HuH-7.5 (cell line): Measurements from ENCODE around the gene PTPRN2.
"Not testable (repeated sequence)": the region's sequence is repeated elsewhere in the genome, so short reads cannot be mapped to it uniquely, and the experiment has no call there.

Experiments
- DNase-seq: peaks from one replicate; pipeline ENCODE4 v3.0.0; 2011; ENCODE audit warnings: low spot score

The PTPRN2 gene

GRCh38 chr7:158532093-158532627 is 55.5 kb downstream of the PTPRN2 start:
- DNase-seq = no peak

- no peak for DNase-seq
Measured at GRCh38 chr7:158531661-158532060, 56.0 kb downstream of the PTPRN2 start.

- no peak for DNase-seq
Measured at GRCh38 chr7:158530800-158531609, 56.6 kb downstream of the PTPRN2 start.

DNA sequence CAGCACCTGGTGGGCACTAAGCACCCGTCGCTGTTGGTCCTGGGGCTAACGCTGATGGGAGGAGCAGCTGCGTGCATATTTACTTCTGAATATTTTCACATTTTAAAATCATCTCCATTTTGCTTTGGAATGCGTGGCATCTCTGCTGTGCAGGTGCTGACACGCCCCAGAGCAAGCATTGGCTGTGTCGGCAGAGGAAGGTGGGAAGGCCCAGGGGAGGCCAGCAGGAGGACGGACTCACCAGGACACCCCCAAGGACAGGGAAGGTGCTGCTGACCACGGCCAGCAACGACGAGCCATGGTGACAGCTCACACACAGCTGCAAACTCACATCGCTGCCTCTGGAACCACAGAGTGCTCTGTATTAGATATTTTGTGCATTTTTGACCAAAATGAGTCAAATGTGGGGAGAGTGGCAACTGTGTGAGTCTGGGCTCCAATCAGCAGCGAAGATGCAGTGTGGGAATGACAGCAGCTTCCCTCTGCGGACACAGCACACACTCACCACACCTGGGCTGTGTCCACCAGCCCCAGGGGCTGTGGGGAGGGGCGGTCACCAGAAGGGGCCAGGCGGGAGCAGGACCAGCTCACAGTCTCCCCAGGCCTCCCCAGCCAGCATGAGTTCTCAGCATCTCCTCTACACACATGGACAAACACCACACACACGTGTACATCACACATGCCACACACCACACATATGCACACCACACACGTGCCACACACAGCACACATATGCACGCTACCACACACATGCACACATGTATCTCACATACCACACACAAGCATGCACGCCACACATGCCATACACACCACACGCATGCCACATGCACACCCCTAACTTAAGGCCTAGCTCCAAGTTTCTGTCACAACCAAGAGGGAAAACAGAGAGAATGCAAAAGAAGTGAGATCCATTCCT is 58.2 kb downstream of the PTPRN2 start:
- no peak for DNase-seq

GRCh38 chr7:158527915-158528502 is 59.6 kb downstream of the PTPRN2 start:
- DNase-seq = no peak

DNA sequence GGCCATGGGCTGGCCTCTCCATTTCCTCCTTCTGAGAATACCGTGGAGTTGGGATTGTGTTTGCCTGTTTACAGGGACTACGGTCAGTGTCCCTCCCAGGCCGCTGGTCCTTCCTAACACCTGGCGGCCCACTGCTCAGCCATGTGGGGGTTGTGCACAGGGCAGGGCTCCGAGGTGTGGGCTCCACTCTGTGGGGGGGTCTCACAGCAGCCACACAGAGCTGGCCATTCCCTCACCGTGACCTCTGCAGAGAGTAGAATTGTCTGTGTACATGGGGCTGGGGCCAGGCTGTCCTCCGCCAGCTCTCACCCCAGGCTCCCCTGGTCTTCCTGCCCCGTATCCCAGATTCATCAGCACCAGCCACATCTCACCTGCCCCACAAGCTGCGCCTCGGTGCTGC is 60.1 kb downstream of the PTPRN2 start:
- no peak for DNase-seq

DNA sequence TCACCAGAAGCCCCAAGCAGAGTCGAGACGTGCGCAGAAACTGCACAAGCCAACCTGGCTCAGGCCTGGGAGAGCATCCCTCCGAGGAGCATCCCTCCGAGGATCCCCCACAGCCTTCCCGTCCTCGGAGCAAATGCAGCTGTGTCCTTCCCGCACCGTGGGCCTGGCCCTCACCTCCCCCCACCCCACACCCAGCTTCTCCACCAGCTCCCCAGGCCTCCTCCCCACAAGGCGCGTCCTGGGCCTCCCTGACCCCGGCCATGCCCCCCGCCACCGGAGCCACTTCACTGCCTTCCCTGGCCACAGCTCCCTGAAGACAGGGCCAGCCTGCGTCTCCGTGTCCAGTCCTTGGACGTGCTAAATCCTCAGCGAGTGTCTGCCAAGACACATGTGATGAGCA is 60.6 kb downstream of the PTPRN2 start:
- DNase-seq = no peak

DNA sequence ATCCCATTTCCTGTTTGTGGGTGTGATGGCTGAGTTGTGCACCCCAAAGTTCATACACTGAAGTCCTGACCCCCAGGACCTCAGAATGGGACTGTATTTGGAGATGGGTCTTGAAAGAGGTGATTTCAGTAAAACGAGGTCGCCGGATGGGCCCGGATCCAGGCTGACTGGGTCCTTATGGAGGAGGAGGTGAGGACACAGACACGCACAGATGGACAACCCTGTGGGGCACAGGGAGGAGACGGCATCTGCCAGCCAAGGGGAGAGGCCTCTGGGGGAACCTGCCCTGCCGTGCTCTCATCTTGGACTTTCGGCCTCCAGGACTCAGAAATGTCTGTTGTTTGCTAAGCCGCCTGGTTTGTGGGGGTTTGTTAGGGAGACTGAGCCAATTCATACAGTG is 61.1 kb downstream of the PTPRN2 start:
- no peak for DNase-seq

DNA sequence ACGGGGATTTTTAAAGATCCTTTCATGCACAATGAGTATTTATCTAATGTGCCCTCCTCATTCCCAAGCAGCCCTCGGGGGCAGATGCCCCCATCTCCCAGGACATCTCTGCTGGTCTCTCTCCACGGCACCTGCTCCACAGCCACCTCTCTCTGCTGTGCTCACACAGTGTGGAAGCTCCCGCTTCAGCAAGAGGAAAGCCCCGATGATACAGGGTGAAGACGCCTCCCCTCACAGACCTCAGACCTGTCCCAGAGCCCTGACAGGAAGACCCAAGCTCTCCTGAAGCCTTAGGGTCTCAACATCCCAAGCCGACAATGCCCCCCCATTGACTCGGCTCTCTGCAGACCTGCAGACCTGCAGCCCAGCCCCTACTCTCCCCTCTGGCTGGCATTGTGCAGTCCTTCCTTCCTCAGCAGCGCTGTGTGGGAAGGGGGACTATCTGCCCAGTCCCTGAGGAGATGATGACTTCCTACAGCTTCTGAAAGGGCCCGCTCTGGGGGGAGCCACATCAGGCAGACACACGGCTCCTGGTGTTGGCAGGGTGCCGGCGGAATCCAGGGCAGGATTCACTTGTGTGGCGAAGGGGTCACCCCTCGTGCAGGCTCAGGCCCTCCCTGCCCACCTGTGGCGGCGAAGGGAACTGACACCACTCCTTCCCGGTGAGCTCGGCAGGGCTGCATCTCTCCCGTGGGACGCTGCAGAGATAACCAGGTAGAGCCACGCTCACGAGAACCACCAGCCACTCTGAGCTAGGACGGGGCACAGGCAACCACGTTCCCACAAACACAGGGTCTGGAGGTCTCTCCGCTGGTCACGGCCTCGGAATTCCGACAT is 61.8 kb downstream of the PTPRN2 start:
- no peak for DNase-seq

DNA sequence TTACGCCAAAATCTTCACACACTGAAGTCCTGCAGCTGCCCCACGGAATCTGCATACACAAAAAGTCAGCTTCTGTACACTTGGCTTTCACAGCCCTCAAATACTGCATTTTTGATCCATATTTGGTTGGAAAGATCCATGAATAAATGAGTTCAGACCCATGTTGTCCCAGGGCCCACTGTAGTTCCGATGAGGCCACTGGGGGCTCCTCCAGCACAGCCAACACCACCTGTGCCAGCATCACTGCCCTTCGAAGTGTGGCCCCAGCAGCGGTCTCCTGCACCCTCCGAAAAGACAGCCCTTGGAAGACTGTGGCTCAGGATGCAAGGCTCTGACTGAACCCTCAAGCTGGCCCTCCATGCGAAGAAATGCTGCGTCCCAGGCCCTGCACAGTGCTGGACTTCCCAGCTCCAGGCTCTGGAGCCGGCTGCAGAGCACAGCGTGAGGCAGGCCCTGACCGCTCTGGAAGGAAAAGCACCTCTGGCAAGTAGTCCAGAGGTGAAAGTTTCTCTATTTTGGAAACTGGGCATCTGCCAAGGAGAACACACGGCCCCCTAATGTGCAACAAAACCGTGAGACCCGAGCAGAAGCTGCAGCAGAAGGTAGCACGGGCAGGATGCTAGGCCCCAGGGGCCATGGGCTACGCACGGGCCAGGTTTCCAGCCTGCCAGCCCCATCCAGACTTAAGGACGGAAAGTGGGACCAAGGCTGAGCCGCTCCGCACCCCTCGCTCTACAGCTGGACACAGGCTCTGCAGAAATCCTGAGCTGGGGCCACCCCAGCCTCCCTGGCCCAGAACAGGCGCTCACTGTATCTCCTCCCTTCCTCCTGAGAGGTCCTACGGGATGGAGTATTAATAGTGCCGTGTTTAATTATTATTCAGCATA is 62.6 kb downstream of the PTPRN2 start:
- DNase-seq = no peak

GRCh38 chr7:158524286-158524685 is 63.3 kb downstream of the PTPRN2 start:
- DNase-seq = not testable (repeated sequence)

DNA sequence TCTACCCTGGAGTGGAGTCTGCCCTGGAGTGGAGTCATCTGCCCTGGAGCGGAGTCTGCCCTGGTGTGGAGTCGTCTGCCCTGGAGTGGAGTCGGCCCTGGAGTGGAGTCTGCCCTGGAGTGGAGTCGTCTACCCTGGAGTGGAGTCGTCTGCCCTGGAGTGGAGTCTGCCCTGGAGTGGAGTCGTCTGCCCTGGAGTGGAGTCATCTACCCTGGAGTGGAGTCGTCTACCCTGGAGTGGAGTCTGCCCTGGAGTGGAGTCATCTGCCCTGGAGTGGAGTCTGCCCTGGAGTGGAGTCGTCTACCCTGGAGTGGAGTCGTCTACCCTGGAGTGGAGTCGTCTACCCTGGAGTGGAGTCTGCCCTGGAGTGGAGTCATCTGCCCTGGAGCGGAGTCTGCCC is 63.7 kb downstream of the PTPRN2 start:
- not testable (repeated sequence) for DNase-seq

- not testable (repeated sequence) for DNase-seq
Measured at GRCh38 chr7:158523165-158523856, 64.3 kb downstream of the PTPRN2 start.

DNA sequence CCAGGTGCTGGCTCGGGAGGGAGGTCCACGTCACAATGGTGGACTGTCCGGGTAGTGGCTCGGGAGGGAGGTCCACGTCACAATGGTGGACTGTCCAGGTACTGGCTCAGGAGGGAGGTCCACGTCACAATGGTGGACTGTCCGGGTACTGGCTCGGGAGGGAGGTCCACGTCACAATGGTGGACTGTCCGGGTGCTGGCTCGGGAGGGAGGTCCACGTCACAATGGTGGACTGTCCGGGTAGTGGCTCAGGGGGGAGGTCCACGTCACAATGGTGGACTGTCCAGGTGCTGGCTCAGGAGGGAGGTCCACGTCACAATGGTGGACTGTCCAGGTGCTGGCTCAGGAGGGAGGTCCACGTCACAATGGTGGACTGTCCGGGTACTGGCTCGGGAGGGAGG is 65.8 kb downstream of the PTPRN2 start:
- DNase-seq = not testable (repeated sequence)

DNA sequence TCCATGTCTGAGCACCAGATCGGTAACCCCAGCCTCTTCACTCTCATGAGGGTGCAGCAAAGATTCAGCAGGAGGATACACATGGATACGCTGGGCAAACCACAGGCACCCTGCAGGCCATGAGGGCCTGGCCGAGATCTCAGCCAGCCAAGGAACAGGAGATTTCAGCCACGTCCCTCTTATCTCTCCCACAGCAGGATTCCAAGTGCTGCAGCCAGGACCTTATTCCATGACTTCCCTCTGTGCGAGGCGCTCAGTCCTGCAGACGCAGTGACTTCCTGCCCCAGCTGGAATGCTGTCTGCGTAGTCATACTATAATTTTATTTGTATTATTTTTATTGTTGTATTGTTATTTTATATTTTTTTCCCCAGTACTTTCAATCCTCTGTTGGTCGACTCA is 66.8 kb downstream of the PTPRN2 start:
- no peak for DNase-seq

- DNase-seq = no peak
Measured at GRCh38 chr7:158519633-158520174, 67.9 kb downstream of the PTPRN2 start.

GRCh38 chr7:158518980-158519632 is 68.5 kb downstream of the PTPRN2 start:
- DNase-seq = no peak

- no peak for DNase-seq
Measured at GRCh38 chr7:158517571-158517970, 70.1 kb downstream of the PTPRN2 start.

DNA sequence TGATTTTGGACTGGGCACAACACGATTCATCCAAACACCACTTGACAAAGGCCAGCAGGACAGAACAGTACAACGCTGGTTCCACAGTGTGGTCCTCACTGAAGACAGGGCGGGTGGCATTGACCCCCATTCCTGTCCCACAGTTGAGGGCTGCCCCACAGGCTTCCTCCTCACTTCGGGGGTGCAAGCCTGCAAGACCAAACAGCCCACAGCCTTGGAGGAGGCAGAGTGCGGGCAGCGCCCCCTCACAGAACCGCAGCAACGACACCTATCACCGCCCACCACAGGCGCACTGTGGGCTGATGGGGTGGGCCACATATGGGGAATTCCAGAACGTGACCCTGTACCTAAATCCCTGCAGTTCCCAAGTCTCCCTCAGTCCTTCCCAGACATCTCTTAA is 70.6 kb downstream of the PTPRN2 start:
- no peak for DNase-seq
